AG04449 (cell line): ENCODE data around the gene SPNS1.
"Not testable (repeated sequence)": the region's sequence is repeated elsewhere in the genome, so short reads cannot be mapped to it uniquely, and the experiment has no call there.

ENCODE experiments used
- CTCF ChIA-PET: fragments of 350-600 bp; formaldehyde crosslinking; extraction: SDS; loops from one replicate; lab custom pipeline; 2021; ENCODE audit warnings: antibody characterized with exemption; lab: Yijun Ruan, JAX
- POLR2A ChIA-PET: fragments of 400-600, 350-600 bp; formaldehyde crosslinking; extraction: SDS; loops from one replicate; lab custom pipeline; 2020; ENCODE audit warnings: antibody characterized with exemption, inconsistent platforms; lab: Yijun Ruan, JAX
- DNase-seq: peaks from one replicate; pipeline ENCODE4 v3.0.0-alpha.2; 2010; ENCODE audit warnings: low read depth, low spot score
- H3K4me3 ChIP-seq: 2 replicates; pipeline ENCODE4 v1.5.1; 2011; ENCODE audit warnings: low read depth, mild to moderate bottlenecking, control low read depth, low read length
- TF ChIP-seq, protein P1 (sequence below): IDR thresholded peaks from one replicate; pipeline ENCODE4 v1.5.1; 2011; ENCODE audit warnings: mild to moderate bottlenecking, moderate library complexity, low read length, control low read depth, inconsistent platforms; ENCODE audit not compliant: insufficient read depth; ENCODE audit errors: missing control alignments

Gene SPNS1, protein sequence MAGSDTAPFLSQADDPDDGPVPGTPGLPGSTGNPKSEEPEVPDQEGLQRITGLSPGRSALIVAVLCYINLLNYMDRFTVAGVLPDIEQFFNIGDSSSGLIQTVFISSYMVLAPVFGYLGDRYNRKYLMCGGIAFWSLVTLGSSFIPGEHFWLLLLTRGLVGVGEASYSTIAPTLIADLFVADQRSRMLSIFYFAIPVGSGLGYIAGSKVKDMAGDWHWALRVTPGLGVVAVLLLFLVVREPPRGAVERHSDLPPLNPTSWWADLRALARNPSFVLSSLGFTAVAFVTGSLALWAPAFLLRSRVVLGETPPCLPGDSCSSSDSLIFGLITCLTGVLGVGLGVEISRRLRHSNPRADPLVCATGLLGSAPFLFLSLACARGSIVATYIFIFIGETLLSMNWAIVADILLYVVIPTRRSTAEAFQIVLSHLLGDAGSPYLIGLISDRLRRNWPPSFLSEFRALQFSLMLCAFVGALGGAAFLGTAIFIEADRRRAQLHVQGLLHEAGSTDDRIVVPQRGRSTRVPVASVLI

DNA sequence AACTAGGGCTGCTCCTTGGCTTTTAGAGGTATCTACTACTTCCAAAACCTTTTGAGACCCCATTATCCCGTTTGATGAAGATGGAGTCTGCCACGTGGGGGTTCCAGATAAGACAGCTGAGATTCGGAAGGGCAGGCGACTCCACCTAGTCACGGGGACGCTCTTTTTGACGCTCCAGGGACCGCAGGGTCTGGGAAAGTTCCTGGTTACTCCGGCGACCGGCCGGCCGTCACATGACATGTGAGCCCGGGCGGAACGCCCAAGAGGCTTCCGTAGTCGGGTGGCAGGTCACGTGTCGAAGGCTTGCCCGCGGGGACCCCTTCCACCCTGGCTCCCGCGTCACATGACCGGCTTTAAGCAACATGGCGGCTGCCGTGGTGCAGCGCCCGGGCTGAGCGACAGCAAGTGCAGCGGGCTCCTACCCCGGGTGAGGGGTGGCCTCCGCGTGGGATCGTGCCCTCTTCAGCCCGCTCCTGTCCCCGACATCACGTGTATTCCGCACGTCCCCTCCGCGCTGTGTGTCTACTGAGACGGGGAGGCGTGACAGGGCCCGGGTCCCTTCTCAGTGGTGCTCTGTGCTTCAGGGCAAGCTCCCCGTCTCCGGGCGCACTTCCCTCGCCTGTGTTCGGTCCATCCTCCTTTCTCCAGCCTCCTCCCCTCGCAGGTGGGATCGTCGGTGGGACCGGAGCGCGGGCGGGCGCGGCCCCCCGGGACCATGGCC lies at the start of gene SPNS1:
Gene SPNS1, plus strand, starts transcription at position 342 of the 721 bp plus-strand sequence. Its CDS starts 374 bp downstream, at position 716.
- POLR2A ChIA-PET: interaction anchor here (1.0 kb wide), 1 partner anchor 12 kb away, joined by 3 read pairs; no protein-coding TSS in a partner anchor
- CTCF ChIA-PET: interaction anchor here (0.8 to 2.8 kb wide), 17 partner anchors 9 to 283 kb away, joined by 3 to 18 read pairs (median 5); partner anchors contain the start of gene NFATC2IP
- DNase-seq: peak; percentile 77

DNA sequence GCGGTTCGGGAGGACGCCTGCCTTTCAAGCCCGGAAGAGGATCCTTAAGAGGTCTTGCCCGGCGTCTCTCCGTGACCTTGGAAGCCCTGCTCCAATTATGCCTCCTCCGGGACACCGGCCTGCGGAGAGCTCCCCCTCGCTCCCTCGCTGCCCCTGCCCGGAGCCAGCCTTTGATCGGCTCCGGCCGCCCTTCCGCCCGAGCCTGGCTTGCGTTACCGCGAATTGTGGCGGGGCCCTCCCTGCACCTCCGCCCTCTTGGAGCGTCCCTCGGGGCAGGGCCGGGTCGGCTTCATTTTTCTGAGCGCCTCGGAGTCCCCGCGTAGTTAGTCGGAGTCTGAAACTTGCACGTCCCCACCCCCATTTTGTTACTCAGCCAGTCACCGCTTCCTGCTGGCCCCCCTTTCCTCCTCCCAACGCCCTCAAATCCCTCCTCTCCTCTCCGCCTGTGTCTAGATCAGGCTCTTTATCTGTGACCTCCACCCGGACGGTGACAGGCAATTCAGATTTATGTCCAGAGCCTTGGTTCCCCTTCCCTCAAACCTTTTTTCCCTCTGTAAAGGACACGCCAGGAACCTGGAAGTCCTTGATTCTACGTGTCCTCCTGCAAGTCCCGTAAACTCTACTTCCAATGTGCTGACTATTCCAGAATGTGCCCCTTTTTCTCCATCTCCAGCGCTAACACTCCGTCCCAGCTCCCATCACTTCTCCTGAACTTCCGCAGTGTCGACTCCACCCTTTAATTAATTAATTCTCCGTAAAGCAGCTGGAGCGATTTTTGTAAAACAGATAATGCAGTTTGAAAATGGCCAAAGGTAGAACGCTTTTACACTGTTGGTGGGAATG lies 49.0 kb upstream of the SPNS1 start:
- POLR2A ChIA-PET: interaction anchor here (0.9 kb wide), 1 partner anchor 25 kb away, joined by 3 read pairs; the partner anchor contains the start of gene NFATC2IP
- H3K4me3 ChIP-seq: peak overlapping the region; percentile 82
- CTCF ChIA-PET: interaction anchor here (1.1 to 5.8 kb wide), 3 partner anchors 19 to 25 kb away, joined by 4 to 44 read pairs (median 5); partner anchors contain the start of gene NFATC2IP
- DNase-seq: peak; percentile 17
- TF ChIP-seq, protein P1, sequence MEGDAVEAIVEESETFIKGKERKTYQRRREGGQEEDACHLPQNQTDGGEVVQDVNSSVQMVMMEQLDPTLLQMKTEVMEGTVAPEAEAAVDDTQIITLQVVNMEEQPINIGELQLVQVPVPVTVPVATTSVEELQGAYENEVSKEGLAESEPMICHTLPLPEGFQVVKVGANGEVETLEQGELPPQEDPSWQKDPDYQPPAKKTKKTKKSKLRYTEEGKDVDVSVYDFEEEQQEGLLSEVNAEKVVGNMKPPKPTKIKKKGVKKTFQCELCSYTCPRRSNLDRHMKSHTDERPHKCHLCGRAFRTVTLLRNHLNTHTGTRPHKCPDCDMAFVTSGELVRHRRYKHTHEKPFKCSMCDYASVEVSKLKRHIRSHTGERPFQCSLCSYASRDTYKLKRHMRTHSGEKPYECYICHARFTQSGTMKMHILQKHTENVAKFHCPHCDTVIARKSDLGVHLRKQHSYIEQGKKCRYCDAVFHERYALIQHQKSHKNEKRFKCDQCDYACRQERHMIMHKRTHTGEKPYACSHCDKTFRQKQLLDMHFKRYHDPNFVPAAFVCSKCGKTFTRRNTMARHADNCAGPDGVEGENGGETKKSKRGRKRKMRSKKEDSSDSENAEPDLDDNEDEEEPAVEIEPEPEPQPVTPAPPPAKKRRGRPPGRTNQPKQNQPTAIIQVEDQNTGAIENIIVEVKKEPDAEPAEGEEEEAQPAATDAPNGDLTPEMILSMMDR: no peak

More for the DNA sequence above, at the start of gene SPNS1:
- TF ChIP-seq, protein P1: no peak
- H3K4me3 ChIP-seq: peak within 1 kb of the TSS; percentile 99

DNA sequence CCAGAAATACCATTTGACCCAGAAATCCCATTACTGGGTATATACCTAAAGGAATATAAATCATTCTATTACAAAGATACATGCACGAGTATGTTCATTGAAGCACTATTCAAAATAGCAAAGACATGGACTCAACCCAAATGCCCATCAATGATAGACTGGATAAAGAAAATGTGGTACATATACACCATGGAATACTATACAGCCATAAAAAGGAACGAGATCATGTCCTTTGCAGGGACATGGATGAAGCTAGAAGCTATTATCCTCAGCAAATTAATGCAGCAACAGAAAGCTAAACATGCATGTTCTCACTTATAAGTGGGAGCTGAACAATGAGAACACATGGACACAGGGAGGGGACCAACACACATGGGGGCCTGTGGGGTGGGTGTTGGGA lies 48.3 kb upstream of the SPNS1 start:
- H3K4me3 ChIP-seq, POLR2A ChIA-PET, DNase-seq: not testable (repeated sequence)
- CTCF ChIA-PET: interaction anchor here (1.1 to 5.8 kb wide), 2 partner anchors 18 to 24 kb away, joined by 4 to 44 read pairs; partner anchors contain the start of gene NFATC2IP

DNA sequence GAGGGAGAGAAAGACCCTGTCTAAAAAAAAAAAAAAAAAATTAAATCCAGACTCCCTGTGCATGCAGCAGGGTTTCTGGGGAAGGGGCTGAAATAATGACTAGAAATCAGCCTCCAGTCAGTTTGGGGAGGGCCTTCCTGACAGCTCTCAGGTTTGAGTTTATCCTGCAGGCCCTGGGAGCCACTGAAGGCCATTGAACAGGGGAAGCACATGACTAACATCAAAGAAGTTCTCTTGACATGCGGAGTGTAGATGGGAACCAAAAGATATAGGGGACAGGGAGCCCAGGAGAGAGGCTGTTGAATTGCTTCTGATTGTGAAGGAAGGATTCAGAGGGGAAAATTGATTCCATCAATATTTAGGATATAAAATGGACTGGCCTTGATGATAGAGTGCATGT lies 46.8 kb upstream of the SPNS1 start:
- no peak for DNase-seq
- ChIA-PET CTCF (interaction anchor here (1.1 to 5.8 kb wide), 2 partner anchors 16 to 19 kb away, joined by 4 to 44 read pairs; no protein-coding TSS in a partner anchor), POLR2A (no interaction called here)
- TF ChIP-seq, protein P1: no peak
- no peak overlapping the region for H3K4me3 ChIP-seq

DNA sequence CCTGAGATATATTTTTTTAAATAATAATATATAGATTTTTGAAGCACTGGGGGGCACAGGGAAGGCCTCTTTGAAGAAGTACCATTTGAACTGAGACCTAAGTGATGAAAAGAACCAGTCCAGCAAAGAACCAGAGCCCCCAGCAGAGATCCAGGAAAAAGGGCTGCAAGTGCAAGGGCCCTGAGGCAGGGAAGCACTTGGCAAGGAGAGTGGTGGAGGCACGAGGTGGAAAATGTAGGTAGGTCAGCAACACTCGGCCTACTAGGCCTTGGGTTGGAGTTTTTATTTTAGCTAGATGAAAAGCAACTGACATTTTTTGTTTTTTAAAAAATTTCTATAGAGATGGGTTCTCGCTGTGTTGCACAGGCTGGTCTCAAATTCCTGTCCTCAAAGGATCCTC lies 44.4 kb upstream of the SPNS1 start:
- ChIA-PET CTCF (interaction anchor here (5.8 kb wide), 1 partner anchor 14 kb away, joined by 44 read pairs; no protein-coding TSS in a partner anchor), POLR2A (no interaction called here)
- TF ChIP-seq, protein P1: no peak
- no peak for DNase-seq
- H3K4me3 ChIP-seq: no peak overlapping the region

DNA sequence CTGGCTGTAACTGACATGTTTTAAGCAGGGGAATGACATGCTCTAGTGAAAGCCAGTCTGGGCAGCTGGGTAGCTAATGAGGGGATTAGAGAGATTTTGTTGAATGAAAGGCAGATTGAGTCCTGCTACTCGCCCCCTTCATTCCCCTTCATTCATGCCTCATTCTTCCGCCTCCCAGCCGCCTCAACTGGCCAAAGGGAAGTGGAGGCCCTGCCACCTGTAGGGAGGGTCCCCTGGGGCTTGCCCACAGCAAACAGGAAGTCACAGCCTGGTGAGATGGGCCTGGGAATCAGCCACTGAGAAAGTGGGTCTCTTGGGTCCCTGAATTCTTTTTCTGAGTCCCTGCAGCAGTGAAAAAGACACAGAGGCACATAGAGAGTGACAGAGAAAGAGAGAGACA lies 43.9 kb upstream of the SPNS1 start:
- no peak overlapping the region for H3K4me3 ChIP-seq
- CTCF ChIA-PET: interaction anchor here (5.8 kb wide), 1 partner anchor 14 kb away, joined by 44 read pairs; no protein-coding TSS in a partner anchor
- TF ChIP-seq, protein P1: no peak
- no peak for DNase-seq
- POLR2A ChIA-PET: no interaction called here
